Neutrophil (primary cell): ENCODE measurements around the gene PYCR2.

Source experiments
- H3K27ac ChIP-seq: fragments of 200-600 bp; sonication (generic); 2 replicates; pipeline ENCODE4 v1.5.1; 2016; ENCODE audit warnings: mild to moderate bottlenecking, moderate library complexity
- H3K27me3 ChIP-seq: fragments of 200-600 bp; sonication (generic); 2 replicates; pipeline ENCODE4 v1.6.0; 2016; ENCODE audit warnings: mild to moderate bottlenecking
- H3K36me3 ChIP-seq: fragments of 200-600 bp; sonication (generic); 2 replicates; pipeline ENCODE4 v1.5.1; 2017
- H3K4me1 ChIP-seq, 2 experiments: fragments of 200-600 bp in 1 of 2; sonication (generic) in 1 of 2; 1 replicate in 1 of 2; 2 replicates in 1 of 2; pipeline versions ENCODE4 v1.5.1 to v1.6.1; 2013 to 2016; ENCODE audit warnings: low read depth in 1 of 2, low read length in 1 of 2, mild to moderate bottlenecking in 1 of 2, moderate library complexity in 1 of 2; ENCODE audit not compliant: control insufficient read depth in 1 of 2, insufficient read depth in 1 of 2
- H3K4me3 ChIP-seq, 2 experiments: fragments of 200-600 bp in 1 of 2; sonication (generic) in 1 of 2; 1 replicate in 1 of 2; 2 replicates in 1 of 2; pipeline ENCODE4 v1.5.1; 2013 to 2016; ENCODE audit warnings: low read depth in 1 of 2, low read length in 1 of 2, mild to moderate bottlenecking in 1 of 2, moderate library complexity in 1 of 2
- H3K9me3 ChIP-seq: fragments of 200-600 bp; sonication (generic); 2 replicates; pipeline ENCODE4 v1.5.1; 2016
- CTCF ChIP-seq: fragments of 200-600 bp; sonication (generic); IDR thresholded peaks from 2 replicates; pipeline ENCODE4 v1.5.1; 2016; ENCODE audit warnings: antibody characterized with exemption

Gene PYCR2

DNA sequence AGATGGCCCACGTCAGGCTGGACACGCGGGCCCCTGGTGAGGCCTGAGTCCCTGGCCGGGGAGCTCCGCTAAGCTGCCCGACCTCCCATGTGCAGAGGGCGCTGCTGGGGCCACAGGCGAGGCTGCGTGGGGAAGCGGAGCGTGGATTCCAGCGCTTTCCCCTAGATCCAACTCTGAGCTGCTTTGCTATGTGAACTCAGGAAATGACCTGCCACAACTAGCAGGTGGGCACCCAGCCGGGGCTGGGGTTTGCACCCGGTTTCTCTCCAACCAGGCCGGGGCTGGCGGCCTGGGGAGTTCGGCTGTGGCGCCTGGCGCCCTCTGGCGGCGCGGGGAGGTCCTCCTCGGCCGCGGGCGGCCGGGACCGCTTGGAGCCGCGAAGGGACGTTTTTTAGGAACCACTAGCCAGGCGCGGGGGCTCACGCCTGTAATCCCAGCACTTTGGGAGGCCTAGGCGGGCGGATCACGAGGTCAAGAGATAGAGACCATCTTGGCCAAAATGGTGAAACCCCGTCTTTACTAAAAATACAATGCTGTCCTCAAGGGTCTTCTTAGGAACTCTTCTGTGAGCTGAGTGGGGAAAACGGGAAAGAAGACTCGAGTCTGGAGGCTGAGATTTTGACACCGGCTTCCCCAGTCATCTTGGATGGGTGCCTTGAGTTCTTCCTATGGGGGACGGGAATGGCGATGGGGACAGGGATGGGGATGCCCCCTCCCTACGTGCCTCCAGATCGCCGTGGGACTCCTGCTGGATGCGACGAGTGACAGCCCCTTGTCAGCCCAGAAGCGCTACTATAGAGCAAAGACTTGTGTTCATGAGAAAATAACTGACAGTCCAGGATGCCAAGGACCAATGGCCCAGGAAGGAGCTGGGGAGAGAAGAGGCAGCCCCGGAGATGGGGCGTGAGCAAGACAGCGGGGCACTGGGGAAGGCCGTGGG lies 12.6 kb downstream of the PYCR2 start:
- peaks cover 16% of the 10 kb centered on the region for H3K36me3 ChIP-seq
- H3K27ac ChIP-seq = peak overlapping the region; percentile 54
- peak; percentile 87 for TF ChIP-seq CTCF
- no peak overlapping the region for H3K4me3 ChIP-seq
- no peaks in the 10 kb centered on the region for H3K9me3 ChIP-seq
- no peaks in the 10 kb centered on the region for H3K27me3 ChIP-seq
- H3K4me1 ChIP-seq = peaks cover 22 to 23% of the 10 kb centered on the region in 2 experiments

DNA sequence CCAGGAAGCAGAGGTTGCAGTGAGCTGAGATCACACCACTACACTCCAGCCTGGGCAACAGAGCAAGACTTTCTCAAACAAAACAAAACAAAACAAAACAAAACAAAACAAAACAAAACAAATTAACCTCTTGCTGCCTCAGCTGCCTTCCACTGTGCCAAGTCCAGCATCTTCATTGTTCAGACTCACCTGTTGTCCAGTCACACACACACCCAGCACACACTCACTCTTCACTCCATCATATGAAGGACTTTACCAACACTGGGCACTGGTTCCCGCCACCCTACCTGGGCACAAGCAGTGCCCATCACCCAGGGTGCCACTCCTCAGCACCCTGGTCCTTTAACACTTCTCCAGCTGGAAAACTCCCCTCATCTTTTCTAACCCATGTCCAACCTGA lies 14.6 kb downstream of the PYCR2 start:
- Histone ChIP-seq H3K27me3 (no peaks in the 10 kb centered on the region), H3K9me3 (no peaks in the 10 kb centered on the region), H3K36me3 (no peaks in the 10 kb centered on the region), H3K4me1 (peaks cover 22 to 23% of the 10 kb centered on the region in 2 experiments), H3K4me3 (no peak overlapping the region), H3K27ac (peak overlapping the region; percentile 54)
- no peak for TF ChIP-seq CTCF

DNA sequence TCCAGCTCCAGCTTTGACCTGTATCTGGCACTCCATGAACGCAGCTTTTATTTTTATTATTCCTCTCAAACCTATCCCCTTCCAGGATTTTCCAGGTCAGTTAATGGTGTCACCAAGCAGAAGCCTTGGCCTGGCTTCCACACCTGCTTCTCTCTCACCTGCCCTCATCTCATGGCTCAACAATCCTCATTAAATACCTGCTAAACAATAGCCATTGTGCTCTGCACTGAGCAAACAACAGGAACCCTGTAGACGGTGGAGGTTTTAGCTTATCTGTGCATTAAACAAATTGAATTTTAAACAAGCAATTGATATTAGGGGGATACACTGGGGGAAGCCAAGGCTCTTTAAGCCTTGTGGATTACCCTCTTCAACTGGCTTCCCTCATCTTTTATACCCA lies 15.3 kb downstream of the PYCR2 start:
- peaks cover 22 to 23% of the 10 kb centered on the region in 2 experiments for H3K4me1 ChIP-seq
- H3K4me3 ChIP-seq = no peak overlapping the region
- no peak overlapping the region for H3K27ac ChIP-seq
- H3K9me3 ChIP-seq = no peaks in the 10 kb centered on the region
- no peak for TF ChIP-seq CTCF
- H3K27me3 ChIP-seq = no peaks in the 10 kb centered on the region
- no peaks in the 10 kb centered on the region for H3K36me3 ChIP-seq

GRCh38 chr1:225908013-225908640 lies 15.9 kb downstream of the PYCR2 start:
- Histone ChIP-seq H3K27me3 (no peaks in the 10 kb centered on the region), H3K9me3 (no peaks in the 10 kb centered on the region), H3K4me3 (no peak overlapping the region), H3K4me1 (peaks cover 22 to 23% of the 10 kb centered on the region in 2 experiments), H3K36me3 (no peaks in the 10 kb centered on the region), H3K27ac (no peak overlapping the region)
- TF ChIP-seq CTCF = no peak

GRCh38 chr1:225907341-225907740 lies 16.7 kb downstream of the PYCR2 start:
- Histone ChIP-seq H3K27me3 (no peaks in the 10 kb centered on the region), H3K9me3 (no peaks in the 10 kb centered on the region), H3K36me3 (no peaks in the 10 kb centered on the region), H3K27ac (no peak overlapping the region), H3K4me3 (no peak overlapping the region), H3K4me1 (peaks cover 22 to 23% of the 10 kb centered on the region in 2 experiments)
- no peak for TF ChIP-seq CTCF
